ENCODE results near the gene SYCP2L. TPM values are rescaled to one million over a fixed set of nuclear protein-coding genes. Genes with fewer than 3 reads are reported as not detected.

Gene SYCP2L
- total RNA-seq, 2 donors from 2014 or later: 0.14 TPM; not detected in 1

- Mint-ChIP-seq H3K4me1 (ENCODE audit: low read depth) (no peaks in the 10 kb centered on the region), H3K4me3 (no peak overlapping the region), H3K36me3 (ENCODE audit: insufficient read depth in 2 of 2) (no peaks in the 10 kb centered on the region), H3K27me3 (ENCODE audit: low read depth) (peaks cover 43% of the 10 kb centered on the region), H3K9me3 (no peaks in the 10 kb centered on the region), H3K27ac (no peak overlapping the region)
- DNase-seq (no peak), ATAC-seq (replicated peaks in 1 of 2) (no peak)
These were observed 63.0 kb downstream of the SYCP2L start for GRCh38 chr6:10949579-10950490.

- H3K4me1 Mint-ChIP-seq (ENCODE audit: low read depth): no peaks in the 10 kb centered on the region
- H3K27me3 Mint-ChIP-seq (ENCODE audit: low read depth): peaks cover 40% of the 10 kb centered on the region
- H3K4me3 Mint-ChIP-seq: no peak overlapping the region
- no peaks in the 10 kb centered on the region for H3K36me3 Mint-ChIP-seq (ENCODE audit: insufficient read depth in 2 of 2)
- DNase-seq (no peak), ATAC-seq (replicated peaks in 1 of 2) (no peak)
- H3K9me3 Mint-ChIP-seq: no peaks in the 10 kb centered on the region
- H3K27ac Mint-ChIP-seq: no peak overlapping the region
These were observed 64.9 kb downstream of the SYCP2L start for GRCh38 chr6:10951675-10952282.

GRCh38 chr6:10954590-10955010, 67.7 kb downstream of the SYCP2L start:
- Mint-ChIP-seq H3K4me3 (no peak overlapping the region), H3K4me1 (ENCODE audit: low read depth) (no peaks in the 10 kb centered on the region), H3K36me3 (ENCODE audit: insufficient read depth in 2 of 2) (no peaks in the 10 kb centered on the region), H3K27me3 (ENCODE audit: low read depth) (peaks cover 33% of the 10 kb centered on the region), H3K27ac (no peak overlapping the region), H3K9me3 (no peaks in the 10 kb centered on the region)
- ATAC-seq (replicated peaks in 1 of 2) (peak; percentile 75 to 84), DNase-seq (peak; percentile 79 to 82)

GRCh38 chr6:10956776-10957175, 69.9 kb downstream of the SYCP2L start:
- Mint-ChIP-seq H3K4me3 (no peak overlapping the region), H3K9me3 (no peaks in the 10 kb centered on the region), H3K27me3 (ENCODE audit: low read depth) (peaks cover 34% of the 10 kb centered on the region), H3K27ac (no peak overlapping the region), H3K36me3 (ENCODE audit: insufficient read depth in 2 of 2) (no peaks in the 10 kb centered on the region), H3K4me1 (ENCODE audit: low read depth) (no peaks in the 10 kb centered on the region)
- DNase-seq (no peak), ATAC-seq (replicated peaks in 1 of 2) (no peak)

GRCh38 chr6:10957414-10957886, 70.6 kb downstream of the SYCP2L start:
- Mint-ChIP-seq H3K9me3 (no peaks in the 10 kb centered on the region), H3K27ac (no peak overlapping the region), H3K4me1 (ENCODE audit: low read depth) (no peaks in the 10 kb centered on the region), H3K27me3 (ENCODE audit: low read depth) (peaks cover 31% of the 10 kb centered on the region), H3K36me3 (ENCODE audit: insufficient read depth in 2 of 2) (no peaks in the 10 kb centered on the region), H3K4me3 (no peak overlapping the region)
- DNase-seq: no peak
- ATAC-seq (replicated peaks in 1 of 2): no peak

- H3K36me3 Mint-ChIP-seq (ENCODE audit: insufficient read depth in 2 of 2): peaks cover 0 to 3% of the 10 kb centered on the region in 2 donors
- peaks cover under 1 to 2% of the 10 kb centered on the region in 2 donors for H3K9me3 Mint-ChIP-seq
- H3K4me3 Mint-ChIP-seq: no peak overlapping the region
- H3K27ac Mint-ChIP-seq: no peak overlapping the region
- H3K27me3 Mint-ChIP-seq (ENCODE audit: low read depth): peaks cover 25% of the 10 kb centered on the region
- no peak for DNase-seq
- no peaks in the 10 kb centered on the region for H3K4me1 Mint-ChIP-seq (ENCODE audit: low read depth)
- ATAC-seq (replicated peaks in 1 of 2): no peak
These were observed 73.3 kb downstream of the SYCP2L start for GRCh38 chr6:10960171-10960570.

- Mint-ChIP-seq H3K4me1 (ENCODE audit: low read depth) (no peaks in the 10 kb centered on the region), H3K27ac (no peak overlapping the region), H3K36me3 (ENCODE audit: insufficient read depth in 2 of 2) (peaks cover 0 to 3% of the 10 kb centered on the region in 2 donors), H3K4me3 (no peak overlapping the region), H3K9me3 (peaks cover 3% of the 10 kb centered on the region in 2 donors), H3K27me3 (ENCODE audit: low read depth) (peaks cover 29% of the 10 kb centered on the region)
- DNase-seq (no peak), ATAC-seq (replicated peaks in 1 of 2) (no peak)
These were observed 75.0 kb downstream of the SYCP2L start for GRCh38 chr6:10961837-10962236.

- DNase-seq: no peak
- H3K27me3 Mint-ChIP-seq (ENCODE audit: low read depth): peaks cover 24% of the 10 kb centered on the region
- ATAC-seq (replicated peaks in 1 of 2): no peak
- H3K4me3 Mint-ChIP-seq: no peak overlapping the region
- H3K4me1 Mint-ChIP-seq (ENCODE audit: low read depth): no peaks in the 10 kb centered on the region
- H3K9me3 Mint-ChIP-seq: peaks cover 3% of the 10 kb centered on the region in 2 donors
- peaks cover 0 to 3% of the 10 kb centered on the region in 2 donors for H3K36me3 Mint-ChIP-seq (ENCODE audit: insufficient read depth in 2 of 2)
- H3K27ac Mint-ChIP-seq: no peak overlapping the region
These were observed 75.8 kb downstream of the SYCP2L start for GRCh38 chr6:10962673-10963072.

- peaks cover 0 to 3% of the 10 kb centered on the region in 2 donors for H3K36me3 Mint-ChIP-seq (ENCODE audit: insufficient read depth in 2 of 2)
- DNase-seq (no peak), ATAC-seq (replicated peaks in 1 of 2) (no peak)
- H3K9me3 Mint-ChIP-seq: peaks cover 3% of the 10 kb centered on the region in 2 donors
- H3K4me3 Mint-ChIP-seq: no peak overlapping the region
- no peak overlapping the region for H3K27ac Mint-ChIP-seq
- peaks cover 24% of the 10 kb centered on the region for H3K27me3 Mint-ChIP-seq (ENCODE audit: low read depth)
- H3K4me1 Mint-ChIP-seq (ENCODE audit: low read depth): no peaks in the 10 kb centered on the region
These were observed 76.3 kb downstream of the SYCP2L start for GRCh38 chr6:10963113-10963512.

GRCh38 chr6:10964684-10965083, 77.8 kb downstream of the SYCP2L start:
- DNase-seq (no peak), ATAC-seq (replicated peaks in 1 of 2) (no peak)
- Mint-ChIP-seq H3K27ac (no peak overlapping the region), H3K36me3 (ENCODE audit: insufficient read depth in 2 of 2) (peaks cover 0 to 3% of the 10 kb centered on the region in 2 donors), H3K4me1 (ENCODE audit: low read depth) (no peaks in the 10 kb centered on the region), H3K9me3 (peaks cover 3% of the 10 kb centered on the region in 2 donors), H3K4me3 (no peak overlapping the region), H3K27me3 (ENCODE audit: low read depth) (peaks cover 27% of the 10 kb centered on the region)

- Mint-ChIP-seq H3K27me3 (ENCODE audit: low read depth) (peaks cover 20% of the 10 kb centered on the region), H3K27ac (no peak overlapping the region), H3K4me3 (no peak overlapping the region), H3K36me3 (ENCODE audit: insufficient read depth in 2 of 2) (peaks cover 0 to 3% of the 10 kb centered on the region in 2 donors), H3K9me3 (peaks cover 3 to 5% of the 10 kb centered on the region in 2 donors), H3K4me1 (ENCODE audit: low read depth) (no peaks in the 10 kb centered on the region)
- ATAC-seq (replicated peaks in 1 of 2) (no peak), DNase-seq (no peak)
These were observed 81.9 kb downstream of the SYCP2L start for GRCh38 chr6:10968776-10969175.

GRCh38 chr6:10970731-10971130, 83.9 kb downstream of the SYCP2L start:
- Mint-ChIP-seq H3K9me3 (peaks cover 0 to 2% of the 10 kb centered on the region in 2 donors), H3K27me3 (ENCODE audit: low read depth) (peaks cover 14% of the 10 kb centered on the region), H3K4me3 (no peak overlapping the region), H3K4me1 (ENCODE audit: low read depth) (no peaks in the 10 kb centered on the region), H3K27ac (no peak overlapping the region), H3K36me3 (ENCODE audit: insufficient read depth in 2 of 2) (no peaks in the 10 kb centered on the region)
- DNase-seq: no peak
- no peak for ATAC-seq (replicated peaks in 1 of 2)

- Mint-ChIP-seq H3K36me3 (ENCODE audit: insufficient read depth in 2 of 2) (no peaks in the 10 kb centered on the region), H3K4me1 (ENCODE audit: low read depth) (no peaks in the 10 kb centered on the region), H3K27me3 (ENCODE audit: low read depth) (peaks cover 14% of the 10 kb centered on the region), H3K9me3 (peaks cover 0 to 2% of the 10 kb centered on the region in 2 donors), H3K4me3 (no peak overlapping the region), H3K27ac (no peak overlapping the region)
- no peak for ATAC-seq (replicated peaks in 1 of 2)
- DNase-seq: no peak
These were observed 85.3 kb downstream of the SYCP2L start for GRCh38 chr6:10972196-10972595.
